G401 (cell line): ENCODE results near the gene NAP1L1. TPM values are rescaled to one million over a fixed set of nuclear protein-coding genes. Genes with fewer than 3 reads are reported as not detected.
"Not testable (repeated sequence)": the region's sequence is repeated elsewhere in the genome, so short reads cannot be mapped to it uniquely, and the experiment has no call there.

Experiments
- DNase-seq: peaks from one replicate; pipeline ENCODE4 v3.0.0-alpha.2; 2015; ENCODE audit warnings: low spot score
- in situ Hi-C: cut with HindIII; loops from 2 replicates; pipeline ENCODE4 v1.10.0; 2016; ENCODE audit warnings: low sequenced_read_pairs, mixed read lengths
- total RNA-seq: library from RNA; depleted of rRNA; stranded (reverse); fragments of >200 nt; shearing (Covaris generic); gene quantifications from 2 replicates; pipeline ENCODE4 v1.2.3, GENCODE V29; 2014; rRNA removed

The NAP1L1 gene
- total RNA-seq, 1 experiment from 2014 or later: 894 TPM

DNA sequence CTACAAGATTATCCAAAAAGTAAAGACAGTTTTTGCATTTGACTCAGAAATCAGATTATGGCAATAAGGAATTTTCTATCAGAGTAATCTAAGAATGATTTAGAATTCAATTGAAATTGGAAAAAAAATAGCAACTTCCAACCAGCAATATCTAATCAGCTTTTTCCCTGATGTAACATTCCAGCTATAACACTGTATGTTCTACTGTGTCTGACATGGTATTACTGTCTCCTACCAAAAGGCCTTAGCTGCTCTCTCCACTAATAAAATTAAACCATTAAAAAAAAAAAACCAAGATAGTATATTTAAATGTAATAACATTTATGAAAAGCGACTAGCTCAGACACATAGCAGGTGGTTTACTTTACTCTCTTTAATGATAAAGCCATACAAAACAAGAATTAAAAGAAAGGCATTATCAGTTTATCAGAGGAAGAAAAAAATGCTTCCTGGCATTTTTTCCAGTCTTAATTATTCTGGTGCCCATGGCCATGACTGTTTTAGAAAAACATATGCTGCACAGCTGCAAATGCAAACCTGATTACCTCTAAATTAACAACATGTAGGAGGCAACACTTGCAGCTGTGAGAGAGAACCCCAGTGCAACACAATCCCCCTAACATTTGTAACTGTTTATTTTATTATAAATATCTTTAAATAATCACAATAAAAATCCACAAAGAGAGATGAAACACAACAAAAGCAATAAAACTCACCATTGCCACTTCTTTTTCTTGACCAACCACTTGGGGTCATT lies 81.7 kb downstream of the NAP1L1 start:
- DNase-seq: no peak
- in situ Hi-C loops: no loop called here

DNA sequence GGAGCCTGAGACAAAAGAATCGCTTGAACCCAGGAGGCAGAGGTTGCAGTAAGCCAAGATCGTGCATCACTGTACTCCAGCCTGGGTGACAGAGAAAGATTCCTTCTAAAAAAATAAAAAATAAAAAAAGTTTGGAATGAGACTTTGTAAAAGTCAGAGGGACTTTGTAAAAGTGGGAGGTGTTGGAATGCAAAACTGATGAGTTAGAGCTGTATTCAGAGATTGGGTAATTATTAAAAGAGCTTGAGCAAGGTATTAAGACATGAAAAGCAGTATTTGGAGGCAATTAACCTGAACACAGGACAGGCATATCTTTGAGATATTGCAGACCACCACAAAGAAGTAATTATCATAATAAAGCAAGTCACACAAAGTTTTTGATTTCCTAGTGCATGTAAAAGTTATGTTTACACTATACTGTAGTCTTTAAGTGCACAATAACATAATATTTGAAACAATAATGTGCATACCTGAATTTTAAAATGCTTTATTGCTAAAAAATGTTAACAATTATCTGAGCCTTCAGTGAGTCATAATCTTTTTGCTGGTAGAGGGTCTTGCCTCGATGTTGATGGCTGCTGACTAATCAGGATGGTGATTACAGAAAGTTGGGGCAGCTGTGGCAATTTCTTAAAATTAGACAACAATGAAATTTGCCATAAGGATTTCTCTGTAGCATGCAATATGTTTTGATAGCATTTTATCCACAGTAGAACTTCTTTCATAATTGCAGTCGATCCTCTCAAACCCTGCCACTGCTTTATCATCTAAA lies 86.0 kb downstream of the NAP1L1 start:
- no peak for DNase-seq
- in situ Hi-C loops: no loop called here

DNA sequence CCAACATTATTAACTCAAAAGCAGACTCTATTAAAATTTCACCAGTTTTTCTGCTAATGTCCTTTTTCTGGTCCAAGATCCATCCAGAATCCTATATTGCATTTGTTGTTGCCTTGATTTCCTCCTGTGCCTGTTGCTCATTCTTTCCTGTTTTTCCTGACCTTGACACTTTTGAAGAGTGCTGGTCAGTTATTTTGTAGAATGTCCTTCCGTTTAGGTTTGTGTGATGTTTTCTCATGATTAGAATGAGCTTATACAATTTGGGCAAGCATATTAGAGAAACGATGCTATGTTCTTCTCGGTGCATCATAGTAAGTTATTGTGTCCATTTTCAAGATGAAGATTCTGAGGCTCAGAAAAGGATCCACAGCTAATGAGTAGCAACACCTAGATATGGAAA lies 86.8 kb downstream of the NAP1L1 start:
- no peak for DNase-seq
- in situ Hi-C loops: no loop called here

DNA sequence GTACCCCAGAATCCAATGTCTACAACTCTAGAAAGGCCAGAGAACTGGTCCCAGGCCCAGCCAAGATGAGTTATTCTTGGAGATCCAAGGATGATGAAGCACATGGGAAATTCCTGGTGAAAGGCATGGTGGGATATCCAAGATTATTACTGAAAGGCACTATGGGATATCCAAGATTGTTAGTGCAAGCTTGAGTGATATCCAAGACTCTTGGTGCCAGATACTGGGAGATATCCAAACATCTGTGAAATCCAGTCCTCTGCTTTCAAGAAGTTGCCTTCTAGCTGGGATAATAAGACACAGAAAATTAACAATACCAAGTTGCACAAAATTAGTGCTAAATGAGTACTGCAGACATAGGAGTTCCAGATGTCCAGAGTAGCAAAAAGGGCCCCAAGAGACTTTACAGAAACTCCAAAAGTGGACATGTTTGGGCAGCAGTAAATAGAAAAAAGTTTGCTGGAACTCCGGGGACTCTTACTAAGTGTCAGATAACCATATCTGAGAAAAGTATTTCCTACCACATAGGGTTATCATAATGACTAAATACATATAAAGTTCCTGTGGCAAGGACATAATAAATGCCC lies 87.5 kb downstream of the NAP1L1 start:
- DNase-seq: no peak
- in situ Hi-C loops: no loop called here

DNA sequence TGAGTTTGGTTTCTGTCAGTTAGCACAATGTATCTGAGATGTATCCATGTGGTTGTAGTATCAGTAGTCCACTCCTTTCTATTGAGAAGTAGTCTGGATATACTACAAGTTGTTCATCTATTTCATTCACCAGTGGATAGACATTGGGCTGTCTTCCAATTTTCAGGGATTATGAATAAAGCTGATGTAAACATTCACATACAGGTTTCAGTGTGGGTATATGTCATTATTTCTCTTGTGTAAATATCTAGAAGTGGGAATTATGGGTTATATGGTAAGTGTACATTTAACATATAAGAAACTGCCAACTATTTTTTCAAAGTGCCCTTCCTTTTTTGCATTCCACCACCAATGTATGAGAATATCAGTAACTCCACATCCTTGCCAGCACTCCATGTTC lies 88.8 kb downstream of the NAP1L1 start:
- no peak for DNase-seq
- in situ Hi-C loops: no loop called here

DNA sequence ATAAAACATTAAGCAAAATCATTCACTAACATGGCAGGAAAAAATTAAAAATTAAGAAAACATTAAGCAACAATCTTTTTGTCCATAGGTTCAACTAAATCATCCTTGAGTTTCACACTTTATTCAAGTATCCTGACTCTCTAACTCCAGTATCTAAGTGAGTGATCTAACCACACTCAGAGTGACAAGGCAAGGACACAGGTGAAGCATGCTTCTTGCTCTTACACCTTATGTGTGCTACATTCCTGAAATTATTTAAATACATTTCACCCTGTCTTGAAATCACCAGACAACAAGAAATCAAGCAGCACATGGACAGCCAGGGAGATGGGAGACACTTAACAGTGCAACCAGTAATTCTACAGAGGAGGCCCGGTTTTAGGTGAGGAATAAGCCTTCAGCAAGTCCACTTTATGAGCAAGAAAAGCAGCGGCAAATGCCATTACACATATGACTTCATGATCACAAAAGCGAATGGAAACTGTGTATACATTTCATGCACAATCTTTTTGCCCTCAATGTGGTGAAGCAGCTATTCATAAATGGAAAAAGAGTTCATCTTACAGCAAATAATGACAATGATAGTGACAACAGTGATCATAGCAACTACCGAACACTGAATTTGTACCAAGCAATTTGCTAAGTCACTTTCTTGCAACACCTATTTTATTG lies 90.3 kb downstream of the NAP1L1 start:
- DNase-seq: no peak
- in situ Hi-C loops: no loop called here

DNA sequence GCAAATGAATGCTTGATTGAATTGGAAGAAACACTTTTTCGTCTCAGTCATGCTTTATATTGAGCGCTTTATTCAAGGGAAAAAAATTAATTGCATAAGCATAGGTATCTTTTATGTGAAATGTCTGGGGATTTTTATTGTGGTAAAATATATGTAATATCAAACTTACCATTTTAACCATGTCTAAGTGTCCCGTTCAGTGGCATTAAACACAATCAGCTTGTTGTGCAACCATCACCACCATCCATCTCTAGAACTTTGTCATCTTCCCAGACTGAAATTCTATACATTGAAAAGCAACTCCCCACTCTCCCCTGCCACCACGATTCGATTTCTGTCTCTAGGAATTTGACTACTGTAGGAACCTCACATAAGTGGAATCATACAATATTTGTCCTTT lies 92.7 kb downstream of the NAP1L1 start:
- in situ Hi-C loops: no loop called here
- no peak for DNase-seq

DNA sequence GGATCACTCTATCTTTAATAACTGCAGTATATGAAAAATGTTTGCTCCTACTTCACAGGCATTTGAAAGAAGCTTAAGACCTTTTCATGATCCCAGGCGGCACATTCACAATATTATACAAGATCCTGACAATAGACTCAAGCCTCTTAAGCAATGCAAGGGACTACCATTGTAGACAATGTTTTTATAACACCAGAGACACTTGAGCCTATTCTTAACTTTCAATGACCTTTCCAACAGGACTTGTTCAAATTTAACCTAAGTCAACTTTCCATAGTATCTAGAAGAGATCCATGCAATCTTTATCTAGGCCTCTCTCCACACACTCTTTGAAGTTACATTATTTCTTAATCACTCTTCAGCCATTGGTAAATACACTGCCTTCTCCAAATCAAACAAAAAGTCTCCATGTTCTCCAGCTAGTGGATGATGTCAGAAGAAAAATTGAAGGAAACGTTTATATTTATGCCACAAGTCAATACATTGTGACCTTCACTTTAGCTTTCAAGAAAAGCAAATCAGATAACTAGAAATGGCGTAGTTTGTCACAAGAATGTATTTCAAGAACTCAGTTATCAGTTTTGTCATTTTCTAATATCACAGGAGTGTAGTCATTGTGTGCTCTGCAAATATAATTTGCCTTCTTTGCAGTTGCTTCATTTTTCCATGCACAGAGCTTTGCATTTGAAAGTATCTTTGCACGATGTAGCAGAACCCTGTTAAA lies 94.1 kb downstream of the NAP1L1 start:
- DNase-seq: no peak
- in situ Hi-C loops: no loop called here

DNA sequence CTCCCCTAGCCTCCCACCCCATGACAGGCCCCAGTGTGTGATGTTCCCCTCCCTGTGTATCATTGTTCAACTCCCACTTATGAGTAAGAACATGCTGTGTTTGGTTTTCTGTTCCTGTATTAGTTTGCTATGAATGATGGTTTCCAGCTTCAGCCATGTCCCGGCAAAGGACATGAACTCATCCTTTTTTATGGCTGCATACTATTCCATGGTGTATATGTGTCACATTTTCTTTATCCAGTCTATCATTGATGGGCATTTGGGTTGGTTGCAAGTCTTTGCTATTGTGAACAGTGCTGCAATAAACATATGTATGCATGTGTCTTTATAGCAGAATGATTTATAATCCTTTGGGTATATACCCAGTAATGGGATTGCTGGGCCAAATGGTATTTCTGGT lies 96.8 kb downstream of the NAP1L1 start:
- DNase-seq, in situ Hi-C loops: not testable (repeated sequence)

Other genes starting within 250 kb of the NAP1L1 start
- gene PHLDA1, start 52.9 kb downstream of the NAP1L1 start, total RNA-seq: 3.5 and 3.7 TPM in 2 replicates